Panc1 (cell line): ENCODE measurements around the gene APEX2.

ENCODE experiments used
- CTCF ChIP-seq: fragments of 450-650 bp; IDR thresholded peaks from 2 replicates; pipeline ENCODE4 v1.5.1; 2017; ENCODE audit warnings: mild to moderate bottlenecking
- POLR2AphosphoS5 ChIP-seq: IDR thresholded peaks from 2 replicates; pipeline ENCODE4 v1.6.1; 2012; ENCODE audit warnings: mild to moderate bottlenecking, low read depth, low read length, moderate library complexity
- REST ChIP-seq, 2 experiments: IDR thresholded peaks; 2 replicates each; pipeline ENCODE4 v1.6.1; 2011 to 2012; ENCODE audit warnings: low read depth in 2 of 2, control low read depth in 1 of 2, low read length in 1 of 2, mild to moderate bottlenecking in 1 of 2, moderate library complexity in 1 of 2; ENCODE audit not compliant: insufficient read depth in 1 of 2
- SIN3A ChIP-seq: IDR thresholded peaks from 2 replicates; pipeline ENCODE4 v1.6.1; 2012; ENCODE audit warnings: low read depth, mild to moderate bottlenecking, low read length, moderate library complexity, borderline replicate concordance; ENCODE audit not compliant: insufficient read depth
- TCF7L2 ChIP-seq: IDR thresholded peaks from 2 replicates; pipeline ENCODE4 v1.6.1; 2011; ENCODE audit warnings: mild to moderate bottlenecking, low read depth, low read length, inconsistent platforms

- TF ChIP-seq CTCF = no peak
- no peak for TF ChIP-seq POLR2AphosphoS5
- TF ChIP-seq REST (IDR thresholded peaks at IDR 0.05; ENCODE audit: insufficient read depth in 1 of 2, low read depth in 2 of 2, low read length in 1 of 2) = no peak
- TF ChIP-seq TCF7L2 = no peak
- no peak for TF ChIP-seq SIN3A
Measured at GRCh38 chrX:55039471-55039870, 39.3 kb downstream of the APEX2 start.
